Breast epithelium (tissue), 3 donors: ENCODE data around the gene GREB1L.
"Not testable (repeated sequence)": the region's sequence is repeated elsewhere in the genome, so short reads cannot be mapped to it uniquely, and the experiment has no call there.

Experiments
- POLR2A ChIP-seq: fragments of 450-650 bp; IDR thresholded peaks from one replicate; pipeline ENCODE4 v1.6.1; 2016; ENCODE audit warnings: antibody characterized with exemption, mild to moderate bottlenecking, moderate library complexity
- TF ChIP-seq, protein P1 (sequence below), 3 donors: fragments of 450-650 bp; IDR thresholded peaks; one replicate each; pipeline ENCODE4 v1.5.1; 2016 to 2017; ENCODE audit warnings: antibody characterized with exemption in 3 of 3, mild to moderate bottlenecking in 3 of 3, moderate library complexity in 3 of 3

DNA sequence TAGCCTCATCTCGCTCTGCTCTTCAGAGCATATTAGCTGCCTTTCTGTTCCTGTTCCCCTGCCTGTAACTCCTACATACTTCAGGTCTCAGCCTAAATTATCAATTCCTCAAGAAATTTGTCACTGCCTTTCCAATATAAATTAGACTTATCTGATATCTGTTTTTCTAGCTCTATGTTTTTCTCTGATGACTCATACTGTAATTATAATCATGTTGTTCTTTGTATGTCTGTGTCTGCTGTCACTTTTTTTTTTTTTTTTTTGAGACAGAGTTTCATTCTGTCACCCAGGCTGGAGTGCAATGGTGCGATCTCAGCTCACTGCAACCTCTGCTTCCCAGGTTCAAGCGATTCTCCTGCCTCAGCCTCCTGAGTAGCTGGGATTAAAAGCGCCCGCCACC, 27.6 kb upstream of the GREB1L start:
- TF ChIP-seq POLR2A, result not testable (repeated sequence)
- TF ChIP-seq, protein P1, sequence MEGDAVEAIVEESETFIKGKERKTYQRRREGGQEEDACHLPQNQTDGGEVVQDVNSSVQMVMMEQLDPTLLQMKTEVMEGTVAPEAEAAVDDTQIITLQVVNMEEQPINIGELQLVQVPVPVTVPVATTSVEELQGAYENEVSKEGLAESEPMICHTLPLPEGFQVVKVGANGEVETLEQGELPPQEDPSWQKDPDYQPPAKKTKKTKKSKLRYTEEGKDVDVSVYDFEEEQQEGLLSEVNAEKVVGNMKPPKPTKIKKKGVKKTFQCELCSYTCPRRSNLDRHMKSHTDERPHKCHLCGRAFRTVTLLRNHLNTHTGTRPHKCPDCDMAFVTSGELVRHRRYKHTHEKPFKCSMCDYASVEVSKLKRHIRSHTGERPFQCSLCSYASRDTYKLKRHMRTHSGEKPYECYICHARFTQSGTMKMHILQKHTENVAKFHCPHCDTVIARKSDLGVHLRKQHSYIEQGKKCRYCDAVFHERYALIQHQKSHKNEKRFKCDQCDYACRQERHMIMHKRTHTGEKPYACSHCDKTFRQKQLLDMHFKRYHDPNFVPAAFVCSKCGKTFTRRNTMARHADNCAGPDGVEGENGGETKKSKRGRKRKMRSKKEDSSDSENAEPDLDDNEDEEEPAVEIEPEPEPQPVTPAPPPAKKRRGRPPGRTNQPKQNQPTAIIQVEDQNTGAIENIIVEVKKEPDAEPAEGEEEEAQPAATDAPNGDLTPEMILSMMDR (IDR thresholded peaks at IDR 0.05), result not testable (repeated sequence)
